GM20000 (cell line): ENCODE measurements around the gene MDGA2.
"Not testable (repeated sequence)": the region's sequence is repeated elsewhere in the genome, so short reads cannot be mapped to it uniquely, and the experiment has no call there.

Experiments used
- DNase-seq: peaks from one replicate; pipeline ENCODE4 v3.0.0; 2012; ENCODE audit warnings: low spot score
- TF ChIP-seq, protein P1 (sequence below): IDR thresholded peaks from 2 replicates; pipeline ENCODE4 v1.5.1; 2012; ENCODE audit warnings: mild to moderate bottlenecking, control low read depth; ENCODE audit errors: extremely low read depth, missing control alignments

Gene MDGA2

DNA sequence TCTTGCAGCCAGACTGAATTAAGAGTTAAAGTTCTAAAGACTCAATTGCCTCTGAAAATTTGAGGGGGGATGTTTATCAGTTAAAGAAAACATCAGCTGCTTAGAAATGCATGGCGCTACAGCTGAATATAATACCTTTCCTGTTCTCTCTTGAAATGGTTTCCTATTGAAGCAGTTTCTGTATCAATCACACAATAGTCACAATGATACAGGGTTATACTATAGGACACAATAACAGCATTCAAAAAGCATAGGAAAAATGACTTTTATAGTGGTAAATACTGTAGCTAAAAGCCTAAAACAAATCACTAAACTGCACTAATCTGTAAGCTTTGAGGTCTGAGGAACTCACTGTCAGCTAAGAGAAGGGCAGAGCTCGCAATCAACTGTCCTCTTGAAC lies 15.2 kb downstream of the MDGA2 start:
- DNase-seq = no peak
- TF ChIP-seq, protein P1, sequence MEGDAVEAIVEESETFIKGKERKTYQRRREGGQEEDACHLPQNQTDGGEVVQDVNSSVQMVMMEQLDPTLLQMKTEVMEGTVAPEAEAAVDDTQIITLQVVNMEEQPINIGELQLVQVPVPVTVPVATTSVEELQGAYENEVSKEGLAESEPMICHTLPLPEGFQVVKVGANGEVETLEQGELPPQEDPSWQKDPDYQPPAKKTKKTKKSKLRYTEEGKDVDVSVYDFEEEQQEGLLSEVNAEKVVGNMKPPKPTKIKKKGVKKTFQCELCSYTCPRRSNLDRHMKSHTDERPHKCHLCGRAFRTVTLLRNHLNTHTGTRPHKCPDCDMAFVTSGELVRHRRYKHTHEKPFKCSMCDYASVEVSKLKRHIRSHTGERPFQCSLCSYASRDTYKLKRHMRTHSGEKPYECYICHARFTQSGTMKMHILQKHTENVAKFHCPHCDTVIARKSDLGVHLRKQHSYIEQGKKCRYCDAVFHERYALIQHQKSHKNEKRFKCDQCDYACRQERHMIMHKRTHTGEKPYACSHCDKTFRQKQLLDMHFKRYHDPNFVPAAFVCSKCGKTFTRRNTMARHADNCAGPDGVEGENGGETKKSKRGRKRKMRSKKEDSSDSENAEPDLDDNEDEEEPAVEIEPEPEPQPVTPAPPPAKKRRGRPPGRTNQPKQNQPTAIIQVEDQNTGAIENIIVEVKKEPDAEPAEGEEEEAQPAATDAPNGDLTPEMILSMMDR = no peak

DNA sequence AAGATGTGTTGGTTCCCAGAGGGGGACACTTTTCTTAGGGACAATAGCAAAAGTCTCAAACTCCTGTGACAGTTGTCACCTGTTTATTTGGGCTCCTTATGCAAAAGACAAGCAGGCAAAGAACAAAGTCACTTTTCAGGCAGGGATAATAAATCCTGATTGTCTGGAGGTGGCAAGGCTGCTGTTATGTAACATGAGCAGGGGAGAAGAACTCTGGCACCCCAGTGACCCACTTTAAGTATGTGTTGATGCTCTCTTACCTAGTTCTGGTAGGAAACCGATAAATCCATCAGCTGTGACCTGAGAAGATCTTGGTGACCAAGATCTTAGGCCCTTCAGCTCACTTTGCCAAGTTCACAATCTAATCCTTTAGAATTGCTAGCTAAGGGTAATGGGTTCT lies 17.4 kb downstream of the MDGA2 start:
- TF ChIP-seq, protein P1 = no peak
- no peak for DNase-seq

- no peak for DNase-seq
- TF ChIP-seq, protein P1 = no peak
These were observed 18.3 kb downstream of the MDGA2 start for GRCh38 chr14:47657143-47657542.

DNA sequence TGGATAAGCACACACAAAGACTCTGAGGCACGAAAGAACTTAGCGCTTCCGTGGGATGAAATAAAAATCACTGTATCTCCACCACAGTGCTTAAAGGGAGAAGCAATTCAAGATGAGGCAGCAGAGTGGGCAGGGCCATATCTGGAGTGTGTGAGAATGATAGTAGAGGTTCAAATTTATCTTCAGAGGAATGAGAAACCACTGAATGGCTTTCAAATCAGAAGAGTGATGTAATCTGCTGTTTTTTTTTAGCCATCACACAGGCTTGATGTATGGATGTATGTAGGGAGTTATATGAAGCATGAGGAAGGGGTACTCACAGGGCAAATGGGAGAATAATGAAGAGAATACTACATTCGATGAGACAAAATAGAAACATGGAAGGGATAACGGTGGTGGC lies 24.1 kb downstream of the MDGA2 start:
- DNase-seq = no peak
- TF ChIP-seq, protein P1 = no peak

GRCh38 chr14:47637753-47638152 lies 37.7 kb downstream of the MDGA2 start:
- DNase-seq = no peak
- TF ChIP-seq, protein P1 = no peak

- DNase-seq = no peak
- TF ChIP-seq, protein P1 = no peak
These were observed 49.0 kb downstream of the MDGA2 start for GRCh38 chr14:47626151-47627035.

DNA sequence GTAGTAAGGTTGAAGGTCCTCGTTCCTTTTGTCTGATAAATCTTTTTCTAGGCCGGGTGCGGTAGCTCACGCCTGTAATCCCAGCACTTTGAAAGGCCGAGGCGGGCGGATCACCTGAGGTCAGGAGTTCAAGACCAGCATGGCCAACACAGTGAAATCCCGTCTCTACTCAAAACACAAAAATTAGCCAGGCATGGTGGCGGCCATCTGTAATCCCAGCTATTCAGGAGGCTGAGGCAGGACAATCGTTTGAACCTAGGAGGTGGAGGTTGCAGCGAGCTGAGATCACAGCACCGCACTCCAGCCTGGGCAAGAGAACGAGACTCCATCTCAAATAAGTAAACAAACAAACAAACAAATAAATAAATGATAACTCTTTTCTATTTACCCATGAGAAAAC lies 51.3 kb downstream of the MDGA2 start:
- not testable (repeated sequence) for DNase-seq

- TF ChIP-seq, protein P1 = no peak
- DNase-seq = no peak
These were observed 56.0 kb downstream of the MDGA2 start for GRCh38 chr14:47619392-47619791.
